Stomach (tissue), 9 donors: Measurements from ENCODE around the gene SELENOP. TPM values are rescaled to one million over a fixed set of nuclear protein-coding genes. Genes with fewer than 3 reads are reported as not detected.

Experiments
- DNase-seq, 2 donors: peaks; one replicate each; pipeline versions ENCODE4 v3.0.0 to v3.0.0-alpha.2; 2013 to 2019
- H3K27ac ChIP-seq, 5 donors: fragments of 200-600 bp in 4 of 5; sonication (generic) in 4 of 5; one replicate each; pipeline ENCODE4 v1.5.1; 2013 to 2019; ENCODE audit warnings: mild to moderate bottlenecking in 1 of 5, moderate library complexity in 1 of 5
- H3K27me3 ChIP-seq, 3 donors: fragments of 200-600 bp; sonication (generic); one replicate each; pipeline ENCODE4 v1.5.1; 2017 to 2019; ENCODE audit warnings: mixed run types in 1 of 3
- H3K36me3 ChIP-seq, 4 donors: fragments of 200-600 bp; sonication (generic); 1 replicate in 3 of 4; 2 replicates in 1 of 4; pipeline ENCODE4 v1.5.1; 2016 to 2019
- H3K4me1 ChIP-seq, 4 donors: fragments of 200-600 bp; sonication (generic); one replicate each; pipeline ENCODE4 v1.5.1; 2016 to 2019
- H3K4me3 ChIP-seq, 4 donors: fragments of 200-600 bp; sonication (generic) in 3 of 4; one replicate each; pipeline ENCODE4 v1.5.1; 2016 to 2019; ENCODE audit warnings: mild to moderate bottlenecking in 1 of 4
- H3K9me3 ChIP-seq, 4 donors: fragments of 200-600 bp; sonication (generic); one replicate each; pipeline ENCODE4 v1.5.1; 2016 to 2019
- EP300 ChIP-seq: sonication (generic); formaldehyde crosslinking; IDR thresholded peaks from one replicate; pipeline ENCODE4 v1.6.1; 2017; ENCODE audit warnings: antibody characterized with exemption
- POLR2A ChIP-seq, 4 donors: fragments of 450-650 bp; IDR thresholded peaks; one replicate each; pipeline ENCODE4 v1.6.1; 2016; ENCODE audit warnings: antibody characterized with exemption in 4 of 4, control low read depth in 2 of 4, mild to moderate bottlenecking in 1 of 4, moderate library complexity in 1 of 4
- POLR2AphosphoS5 ChIP-seq, 3 donors: sonication (generic); formaldehyde crosslinking; IDR thresholded peaks; one replicate each; pipeline ENCODE4 v1.6.1; 2016; ENCODE audit warnings: antibody characterized with exemption in 3 of 3
- WGBS, 5 donors: extraction: QIAGEN DNeasy Blood & Tissue Kit in 3 of 5; methylation state at CpG; one replicate each; pipeline versions ENCODE4 v1.1.5 to v1.1.7; 2013 to 2018; 5-methylcytosine and 5-hydroxymethylcytosine counted together
- intact Hi-C: fragments of 100-400 bp; cut with DNase I; formaldehyde crosslinking; loops from one replicate; pipeline ENCODE4 v1.15.1; 2023; ENCODE audit warnings: low total_unique reads
- polyA plus RNA-seq, 3 donors: library from polyadenylated mRNA; stranded (reverse); fragments of 200-250 nt; gene quantifications; one replicate each; pipeline ENCODE4 v1.2.3, GENCODE V29; 2013
- total RNA-seq, 5 donors: library from RNA; depleted of rRNA; stranded (reverse); fragments of >200 nt; gene quantifications; one replicate each; pipeline versions ENCODE4 v1.1.0 to v1.2.3, GENCODE V29; 2014 to 2016
- TF ChIP-seq, protein P1 (sequence below), 7 experiments: fragments of 450-650 bp in 4 of 7; fragments of 200-600 bp in 3 of 7; sonication (generic) in 3 of 7; IDR thresholded peaks; one replicate each; pipeline ENCODE4 v1.5.1; 2016 to 2019; ENCODE audit warnings: antibody characterized with exemption in 7 of 7, control low read depth in 2 of 7, mild to moderate bottlenecking in 1 of 7
- donor health status: healthy with polysubstance abuse.
- donor health status: Bipolar disorder and iron deficiency.
- donor health status: healthy.

Gene SELENOP
- total and polyA plus RNA-seq, 8 donors: 83.5 to 484 (median 261) TPM

DNA sequence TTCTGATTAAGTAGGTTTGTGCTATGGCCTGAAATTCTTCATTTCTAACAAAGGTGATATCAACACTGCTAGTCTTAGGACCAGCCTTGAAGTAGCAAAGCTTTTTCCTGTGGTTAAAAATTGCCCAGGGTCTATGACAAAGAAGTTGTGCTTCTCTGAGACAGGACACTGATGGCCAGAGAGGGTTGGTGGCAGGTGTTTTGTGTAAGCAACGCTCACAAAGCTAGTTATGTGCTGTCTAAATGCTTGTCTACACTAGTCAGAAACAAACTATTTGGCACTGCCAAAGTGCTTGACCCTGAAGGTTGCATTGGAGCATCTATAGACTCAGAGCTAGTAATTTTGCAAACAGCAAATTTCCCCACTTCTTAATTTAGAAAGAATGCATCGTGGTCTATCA is 44.1 kb upstream of the SELENOP start:
- DNase-seq: no peak
- no peaks in the 10 kb centered on the region for H3K9me3 ChIP-seq
- H3K4me3 ChIP-seq: no peak overlapping the region
- peaks cover 3 to 16% (median 13%) of the 10 kb centered on the region in 4 donors for H3K4me1 ChIP-seq
- TF ChIP-seq POLR2A (IDR thresholded peaks at IDR 0.05): no peak
- no peak for TF ChIP-seq POLR2AphosphoS5 (IDR thresholded peaks at IDR 0.05)
- TF ChIP-seq, protein P1, sequence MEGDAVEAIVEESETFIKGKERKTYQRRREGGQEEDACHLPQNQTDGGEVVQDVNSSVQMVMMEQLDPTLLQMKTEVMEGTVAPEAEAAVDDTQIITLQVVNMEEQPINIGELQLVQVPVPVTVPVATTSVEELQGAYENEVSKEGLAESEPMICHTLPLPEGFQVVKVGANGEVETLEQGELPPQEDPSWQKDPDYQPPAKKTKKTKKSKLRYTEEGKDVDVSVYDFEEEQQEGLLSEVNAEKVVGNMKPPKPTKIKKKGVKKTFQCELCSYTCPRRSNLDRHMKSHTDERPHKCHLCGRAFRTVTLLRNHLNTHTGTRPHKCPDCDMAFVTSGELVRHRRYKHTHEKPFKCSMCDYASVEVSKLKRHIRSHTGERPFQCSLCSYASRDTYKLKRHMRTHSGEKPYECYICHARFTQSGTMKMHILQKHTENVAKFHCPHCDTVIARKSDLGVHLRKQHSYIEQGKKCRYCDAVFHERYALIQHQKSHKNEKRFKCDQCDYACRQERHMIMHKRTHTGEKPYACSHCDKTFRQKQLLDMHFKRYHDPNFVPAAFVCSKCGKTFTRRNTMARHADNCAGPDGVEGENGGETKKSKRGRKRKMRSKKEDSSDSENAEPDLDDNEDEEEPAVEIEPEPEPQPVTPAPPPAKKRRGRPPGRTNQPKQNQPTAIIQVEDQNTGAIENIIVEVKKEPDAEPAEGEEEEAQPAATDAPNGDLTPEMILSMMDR (IDR thresholded peaks at IDR 0.05): no peak
- no peak for TF ChIP-seq EP300
- intact Hi-C loops: no loop called here
- no peaks in the 10 kb centered on the region for H3K27me3 ChIP-seq
- 26 to 72% (median 48%) methylated on average over 2 of the region's 2 CpGs for WGBS, 5 donors
- no peak overlapping the region for H3K27ac ChIP-seq
- H3K36me3 ChIP-seq: no peaks in the 10 kb centered on the region

DNA sequence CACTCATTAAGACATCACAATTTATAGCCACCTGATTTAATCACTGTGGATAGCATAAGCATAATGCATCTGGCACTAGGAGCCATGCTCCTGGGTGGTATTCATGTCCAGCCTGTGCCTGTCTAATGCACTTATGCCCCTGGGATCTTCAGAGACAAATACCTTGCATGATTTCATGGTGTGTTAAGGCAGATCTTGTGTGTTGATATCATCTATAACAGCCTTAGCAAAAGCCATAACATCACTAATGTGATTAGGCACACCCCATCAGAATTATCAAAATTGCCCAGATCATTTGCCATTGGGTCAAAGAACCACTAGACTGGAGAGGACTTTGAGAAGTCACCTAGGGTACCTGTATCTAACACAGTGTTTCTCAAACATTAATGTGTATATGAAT is 43.7 kb upstream of the SELENOP start:
- H3K9me3 ChIP-seq: no peaks in the 10 kb centered on the region
- no peak overlapping the region for H3K4me3 ChIP-seq
- intact Hi-C loops: no loop called here
- no peaks in the 10 kb centered on the region for H3K36me3 ChIP-seq
- peaks cover 3 to 16% (median 13%) of the 10 kb centered on the region in 4 donors for H3K4me1 ChIP-seq
- TF ChIP-seq POLR2AphosphoS5 (IDR thresholded peaks at IDR 0.05) (no peak), EP300 (no peak)
- no peak for DNase-seq
- no peak overlapping the region for H3K27ac ChIP-seq
- H3K27me3 ChIP-seq: no peaks in the 10 kb centered on the region

DNA sequence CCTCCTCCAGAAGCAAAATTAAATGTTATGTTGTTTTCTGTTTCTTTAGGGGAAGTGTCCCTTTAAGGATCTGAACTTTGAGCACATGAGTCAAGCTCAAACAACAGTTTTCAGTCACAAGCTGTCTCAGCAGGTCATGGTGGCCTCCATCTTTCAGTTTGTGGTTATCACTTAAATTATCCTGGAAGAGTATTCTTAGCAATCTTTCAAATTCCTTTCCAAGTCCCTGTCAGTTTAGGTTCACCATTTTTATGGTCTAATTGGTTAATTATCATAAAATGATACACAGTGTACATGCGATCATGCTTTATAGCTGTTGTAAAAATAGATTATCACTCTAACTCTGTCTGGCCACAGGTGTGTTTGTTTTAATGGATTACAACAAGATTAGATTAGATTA is 43.1 kb upstream of the SELENOP start:
- Histone ChIP-seq H3K4me3 (no peak overlapping the region), H3K36me3 (no peaks in the 10 kb centered on the region), H3K4me1 (peaks cover 3 to 16% (median 13%) of the 10 kb centered on the region in 4 donors), H3K27ac (no peak overlapping the region), H3K27me3 (no peaks in the 10 kb centered on the region), H3K9me3 (no peaks in the 10 kb centered on the region)
- 53 to 84% (median 54%) methylated on average over 1 of the region's 1 CpG for WGBS, 5 donors
- intact Hi-C loops: no loop called here
- no peak for DNase-seq
- TF ChIP-seq, protein P1 (IDR thresholded peaks at IDR 0.05): no peak
- TF ChIP-seq POLR2AphosphoS5 (IDR thresholded peaks at IDR 0.05): no peak

DNA sequence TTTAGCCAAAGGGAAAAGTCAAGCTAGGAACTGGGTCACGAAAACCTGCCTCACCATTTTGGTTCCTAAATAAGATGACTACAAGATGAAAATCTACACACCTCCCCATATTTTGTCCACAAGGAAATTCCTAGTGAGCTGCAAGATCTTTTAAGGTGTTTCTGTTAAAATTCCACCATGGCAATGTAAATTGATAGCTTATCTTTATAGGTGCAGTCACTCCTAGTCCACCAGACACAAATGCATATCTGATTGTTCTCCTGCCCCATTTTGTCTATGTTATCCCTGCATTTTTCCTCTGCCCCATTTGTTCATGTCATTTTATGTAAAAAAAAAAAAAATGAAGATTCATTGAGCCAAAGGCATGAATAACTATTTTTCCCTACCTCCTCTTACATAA is 41.1 kb upstream of the SELENOP start:
- H3K27ac ChIP-seq: no peak overlapping the region
- H3K4me1 ChIP-seq: peaks cover 0 to 4% (median 2%) of the 10 kb centered on the region in 4 donors
- intact Hi-C loops: no loop called here
- H3K27me3 ChIP-seq: no peaks in the 10 kb centered on the region
- H3K4me3 ChIP-seq: no peak overlapping the region
- TF ChIP-seq EP300 (no peak), POLR2AphosphoS5 (IDR thresholded peaks at IDR 0.05) (no peak), POLR2A (IDR thresholded peaks at IDR 0.05) (no peak)
- TF ChIP-seq, protein P1 (IDR thresholded peaks at IDR 0.05): no peak
- 81 to 98% (median 96%) methylated on average over 1 of the region's 1 CpG for WGBS, 5 donors
- no peaks in the 10 kb centered on the region for H3K36me3 ChIP-seq
- no peaks in the 10 kb centered on the region for H3K9me3 ChIP-seq
- no peak for DNase-seq

DNA sequence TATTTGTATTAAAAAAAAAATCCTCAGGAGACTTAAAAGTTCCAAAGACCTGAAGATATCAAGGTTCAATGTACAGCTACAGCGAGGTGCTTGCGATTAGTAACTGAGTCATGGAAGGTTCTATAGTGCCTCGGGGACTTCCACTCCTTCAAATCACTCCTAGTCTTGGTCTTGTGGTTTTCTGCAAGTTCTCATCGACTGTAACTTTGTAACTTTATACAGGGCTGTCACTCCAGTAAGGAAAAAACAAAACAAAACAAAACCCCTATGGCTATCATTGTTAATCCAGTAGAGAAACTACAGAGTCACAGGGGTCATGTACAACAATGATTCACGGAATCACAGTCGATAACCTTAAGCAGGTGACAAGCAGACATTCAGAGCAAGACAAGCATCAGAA is 39.8 kb upstream of the SELENOP start:
- H3K36me3 ChIP-seq: no peaks in the 10 kb centered on the region

More for the DNA sequence above, 39.8 kb upstream of the SELENOP start:
- WGBS, 5 donors: 75 to 83% (median 77%) methylated on average over 6 of the region's 6 CpGs
- H3K9me3 ChIP-seq: no peaks in the 10 kb centered on the region
- H3K4me3 ChIP-seq: no peak overlapping the region
- no peak for DNase-seq
- intact Hi-C loops: no loop called here
- no peaks in the 10 kb centered on the region for H3K4me1 ChIP-seq
- H3K27me3 ChIP-seq: no peaks in the 10 kb centered on the region
- no peak overlapping the region for H3K27ac ChIP-seq
- TF ChIP-seq, protein P1 (IDR thresholded peaks at IDR 0.05): no peak
- TF ChIP-seq POLR2AphosphoS5 (IDR thresholded peaks at IDR 0.05) (no peak), EP300 (no peak)
